ENCODE data around the gene SLAMF1. TPM values are rescaled to one million over a fixed set of nuclear protein-coding genes. Genes with fewer than 3 reads are reported as not detected.

Gene SLAMF1
- total and polyA plus RNA-seq, 2 experiments from 2014 or later = not detected

GRCh38 chr1:160621633-160622413, 25.0 kb downstream of the SLAMF1 start:
- H3K4me1 ChIP-seq (ENCODE audit: insufficient read depth) = no peaks in the 10 kb centered on the region
- Mint-ChIP-seq H3K4me3 (no peak overlapping the region), H3K36me3 (ENCODE audit: low read depth) (no peaks in the 10 kb centered on the region; the same call in 2 of the 3 replicates), H3K27me3 (ENCODE audit: insufficient read depth, low read depth, poor library complexity) (no peaks in the 10 kb centered on the region), H3K9me3 (peaks cover 5% of the 10 kb centered on the region; the same call in 2 of the 3 replicates), H3K4me1 (peaks cover 3% of the 10 kb centered on the region; the same call in 2 of the 3 replicates), H3K27ac (no peak overlapping the region)
- H3K4me3 ChIP-seq = no peak overlapping the region
- no peaks in the 10 kb centered on the region for H3K27me3 ChIP-seq (ENCODE audit: insufficient read depth)
- H3F3A ChIP-seq (replicated peaks; ENCODE audit: low read depth) = no peaks in the 10 kb centered on the region
- ATAC-seq (no peak), DNase-seq (ENCODE audit: low spot score) (no peak)
- no peak for TF ChIP-seq STAT1 (IDR thresholded peaks at IDR 0.05; ENCODE audit: unreplicated experiment)
- no peak for TF ChIP-seq NANOG (IDR thresholded peaks at IDR 0.05; ENCODE audit: borderline replicate concordance)
- TF ChIP-seq CREB1 (CRISPR knock-in tag; IDR thresholded peaks at IDR 0.05; ENCODE audit: low read depth) = no peak
- TF ChIP-seq, protein P1, sequence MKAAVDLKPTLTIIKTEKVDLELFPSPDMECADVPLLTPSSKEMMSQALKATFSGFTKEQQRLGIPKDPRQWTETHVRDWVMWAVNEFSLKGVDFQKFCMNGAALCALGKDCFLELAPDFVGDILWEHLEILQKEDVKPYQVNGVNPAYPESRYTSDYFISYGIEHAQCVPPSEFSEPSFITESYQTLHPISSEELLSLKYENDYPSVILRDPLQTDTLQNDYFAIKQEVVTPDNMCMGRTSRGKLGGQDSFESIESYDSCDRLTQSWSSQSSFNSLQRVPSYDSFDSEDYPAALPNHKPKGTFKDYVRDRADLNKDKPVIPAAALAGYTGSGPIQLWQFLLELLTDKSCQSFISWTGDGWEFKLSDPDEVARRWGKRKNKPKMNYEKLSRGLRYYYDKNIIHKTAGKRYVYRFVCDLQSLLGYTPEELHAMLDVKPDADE (IDR thresholded peaks at IDR 0.05) = no peak
- no peak for TF ChIP-seq POLR2AphosphoS5 (IDR thresholded peaks at IDR 0.05; ENCODE audit: low read depth)
- TF ChIP-seq EZH2 (IDR thresholded peaks at IDR 0.05; ENCODE audit: low read depth, unreplicated experiment) = no peak
- TF ChIP-seq ZNF331 (CRISPR knock-in tag; IDR thresholded peaks at IDR 0.05; ENCODE audit: low read depth) = no peak
- TF ChIP-seq ZNF462 (CRISPR knock-in tag; IDR thresholded peaks at IDR 0.05) = no peak
- no peak for TF ChIP-seq CTCF (conservative IDR thresholded peaks at IDR 0.05; ENCODE audit: low read depth in 2 of 2)
- TF ChIP-seq JUNB (IDR thresholded peaks at IDR 0.05; ENCODE audit: unreplicated experiment) = no peak
- TF ChIP-seq ZNF114 (CRISPR knock-in tag; IDR thresholded peaks at IDR 0.05) = no peak
- no peak for TF ChIP-seq EZH2phosphoT487 (IDR thresholded peaks at IDR 0.05; ENCODE audit: unreplicated experiment)
- TF ChIP-seq, protein P2, sequence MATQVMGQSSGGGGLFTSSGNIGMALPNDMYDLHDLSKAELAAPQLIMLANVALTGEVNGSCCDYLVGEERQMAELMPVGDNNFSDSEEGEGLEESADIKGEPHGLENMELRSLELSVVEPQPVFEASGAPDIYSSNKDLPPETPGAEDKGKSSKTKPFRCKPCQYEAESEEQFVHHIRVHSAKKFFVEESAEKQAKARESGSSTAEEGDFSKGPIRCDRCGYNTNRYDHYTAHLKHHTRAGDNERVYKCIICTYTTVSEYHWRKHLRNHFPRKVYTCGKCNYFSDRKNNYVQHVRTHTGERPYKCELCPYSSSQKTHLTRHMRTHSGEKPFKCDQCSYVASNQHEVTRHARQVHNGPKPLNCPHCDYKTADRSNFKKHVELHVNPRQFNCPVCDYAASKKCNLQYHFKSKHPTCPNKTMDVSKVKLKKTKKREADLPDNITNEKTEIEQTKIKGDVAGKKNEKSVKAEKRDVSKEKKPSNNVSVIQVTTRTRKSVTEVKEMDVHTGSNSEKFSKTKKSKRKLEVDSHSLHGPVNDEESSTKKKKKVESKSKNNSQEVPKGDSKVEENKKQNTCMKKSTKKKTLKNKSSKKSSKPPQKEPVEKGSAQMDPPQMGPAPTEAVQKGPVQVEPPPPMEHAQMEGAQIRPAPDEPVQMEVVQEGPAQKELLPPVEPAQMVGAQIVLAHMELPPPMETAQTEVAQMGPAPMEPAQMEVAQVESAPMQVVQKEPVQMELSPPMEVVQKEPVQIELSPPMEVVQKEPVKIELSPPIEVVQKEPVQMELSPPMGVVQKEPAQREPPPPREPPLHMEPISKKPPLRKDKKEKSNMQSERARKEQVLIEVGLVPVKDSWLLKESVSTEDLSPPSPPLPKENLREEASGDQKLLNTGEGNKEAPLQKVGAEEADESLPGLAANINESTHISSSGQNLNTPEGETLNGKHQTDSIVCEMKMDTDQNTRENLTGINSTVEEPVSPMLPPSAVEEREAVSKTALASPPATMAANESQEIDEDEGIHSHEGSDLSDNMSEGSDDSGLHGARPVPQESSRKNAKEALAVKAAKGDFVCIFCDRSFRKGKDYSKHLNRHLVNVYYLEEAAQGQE (IDR thresholded peaks at IDR 0.05; ENCODE audit: unreplicated experiment) = no peak
- H3K79me2 ChIP-seq (replicated peaks; ENCODE audit: insufficient read depth) = no peaks in the 10 kb centered on the region
- H2AFZ ChIP-seq = no peak overlapping the region; the same call in 1 of the 2 replicates
- no peak overlapping the region for H3K27ac ChIP-seq (ENCODE audit: low read depth)
- no peaks in the 10 kb centered on the region for H3K36me3 ChIP-seq (ENCODE audit: insufficient read depth)
- H3K9me2 ChIP-seq (ENCODE audit: insufficient read depth) = peaks cover 14% of the 10 kb centered on the region
- H4K20me1 ChIP-seq (replicated peaks; ENCODE audit: insufficient read depth) = no peaks in the 10 kb centered on the region
- H3K4me2 ChIP-seq = no peak overlapping the region

Data from GM23338 (cell line).